GM12864 (cell line): ENCODE results near the gene ITIH1.

Source experiments
- DNase-seq: peaks from one replicate; pipeline ENCODE4 v3.0.0-alpha.2; 2011; ENCODE audit warnings: low read depth
- H3K4me3 ChIP-seq: 2 replicates; pipeline ENCODE4 v1.5.1; 2011; ENCODE audit warnings: mild to moderate bottlenecking, low read depth, low read length, control low read depth
- CTCF ChIP-seq: IDR thresholded peaks from 2 replicates; pipeline ENCODE4 v1.5.1; 2011; ENCODE audit warnings: low read depth, mild to moderate bottlenecking, moderate library complexity, low read length, control low read depth, inconsistent platforms; ENCODE audit errors: missing control alignments

The ITIH1 gene

GRCh38 chr3:52831500-52832301 is 54.3 kb downstream of the ITIH1 start:
- TF ChIP-seq CTCF = no peak

GRCh38 chr3:52833202-52833601 is 55.8 kb downstream of the ITIH1 start:
- TF ChIP-seq CTCF = no peak
- no peak for DNase-seq
- H3K4me3 ChIP-seq = no peak overlapping the region

More at GRCh38 chr3:52831500-52832301, 54.3 kb downstream of the ITIH1 start:
- H3K4me3 ChIP-seq = no peak overlapping the region
- no peak for DNase-seq

- no peak within 1 kb of the TSS for H3K4me3 ChIP-seq
- no peak for TF ChIP-seq CTCF
- no peak for DNase-seq
Measured at GRCh38 chr3:52834871-52835501, 57.6 kb downstream of the ITIH1 start, which contains the start of gene MUSTN1. MUSTN1 (minus strand) TSS chr3:52835019; CDS start chr3:52834948, 71 bp downstream.

GRCh38 chr3:52835766-52836470 is 58.5 kb downstream of the ITIH1 start:
- no peak for DNase-seq
- TF ChIP-seq CTCF = no peak
- no peak overlapping the region for H3K4me3 ChIP-seq

- no peak overlapping the region for H3K4me3 ChIP-seq
- TF ChIP-seq CTCF = no peak
- no peak for DNase-seq
Measured at GRCh38 chr3:52836471-52836845, 59.1 kb downstream of the ITIH1 start.

GRCh38 chr3:52836986-52837385 is 59.6 kb downstream of the ITIH1 start:
- DNase-seq = no peak
- no peak overlapping the region for H3K4me3 ChIP-seq
- TF ChIP-seq CTCF = no peak
